LNCAP (cell line): Measurements from ENCODE around the gene TMC1.

Experiments
- TF ChIP-seq, protein P1 (sequence below): fragments of 450-650 bp; IDR thresholded peaks from 2 replicates; pipeline ENCODE4 v1.5.1; 2017; ENCODE audit warnings: mild to moderate bottlenecking

The TMC1 gene

DNA sequence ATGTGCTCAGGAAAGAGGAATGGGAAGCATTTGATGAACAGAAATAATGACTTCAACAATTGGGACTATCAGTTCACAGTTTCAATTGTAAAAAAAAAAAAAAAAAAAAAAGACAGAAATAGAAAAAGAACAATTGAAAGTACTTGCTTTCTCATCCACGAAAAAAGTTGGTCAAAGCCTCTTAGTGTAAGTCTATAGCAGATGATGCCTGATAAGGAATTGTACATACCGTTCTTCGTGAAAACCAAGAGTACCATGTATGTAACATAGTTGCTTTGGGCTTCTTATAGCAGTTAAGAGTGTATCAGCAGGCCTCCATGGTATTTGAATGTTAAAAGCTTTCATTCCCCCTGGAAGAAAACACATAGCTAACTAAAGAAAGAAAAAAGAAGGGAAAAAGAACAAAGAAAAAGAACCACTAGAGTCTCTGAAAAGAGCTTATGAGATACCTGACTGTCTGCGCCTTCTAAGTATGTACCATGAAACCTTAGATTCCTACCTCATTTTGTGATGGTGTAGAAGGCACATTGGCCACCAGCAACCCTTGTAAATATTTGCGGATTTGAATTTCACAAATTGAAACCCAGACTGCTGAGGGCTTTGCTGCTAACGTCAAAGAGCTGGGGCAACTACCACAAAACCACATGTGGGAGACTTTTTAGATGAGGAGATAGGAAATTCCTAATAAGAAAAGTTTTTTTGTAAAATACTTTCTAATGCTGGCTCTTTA is 75.2 kb downstream of the TMC1 start:
- TF ChIP-seq, protein P1, sequence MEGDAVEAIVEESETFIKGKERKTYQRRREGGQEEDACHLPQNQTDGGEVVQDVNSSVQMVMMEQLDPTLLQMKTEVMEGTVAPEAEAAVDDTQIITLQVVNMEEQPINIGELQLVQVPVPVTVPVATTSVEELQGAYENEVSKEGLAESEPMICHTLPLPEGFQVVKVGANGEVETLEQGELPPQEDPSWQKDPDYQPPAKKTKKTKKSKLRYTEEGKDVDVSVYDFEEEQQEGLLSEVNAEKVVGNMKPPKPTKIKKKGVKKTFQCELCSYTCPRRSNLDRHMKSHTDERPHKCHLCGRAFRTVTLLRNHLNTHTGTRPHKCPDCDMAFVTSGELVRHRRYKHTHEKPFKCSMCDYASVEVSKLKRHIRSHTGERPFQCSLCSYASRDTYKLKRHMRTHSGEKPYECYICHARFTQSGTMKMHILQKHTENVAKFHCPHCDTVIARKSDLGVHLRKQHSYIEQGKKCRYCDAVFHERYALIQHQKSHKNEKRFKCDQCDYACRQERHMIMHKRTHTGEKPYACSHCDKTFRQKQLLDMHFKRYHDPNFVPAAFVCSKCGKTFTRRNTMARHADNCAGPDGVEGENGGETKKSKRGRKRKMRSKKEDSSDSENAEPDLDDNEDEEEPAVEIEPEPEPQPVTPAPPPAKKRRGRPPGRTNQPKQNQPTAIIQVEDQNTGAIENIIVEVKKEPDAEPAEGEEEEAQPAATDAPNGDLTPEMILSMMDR: no peak

DNA sequence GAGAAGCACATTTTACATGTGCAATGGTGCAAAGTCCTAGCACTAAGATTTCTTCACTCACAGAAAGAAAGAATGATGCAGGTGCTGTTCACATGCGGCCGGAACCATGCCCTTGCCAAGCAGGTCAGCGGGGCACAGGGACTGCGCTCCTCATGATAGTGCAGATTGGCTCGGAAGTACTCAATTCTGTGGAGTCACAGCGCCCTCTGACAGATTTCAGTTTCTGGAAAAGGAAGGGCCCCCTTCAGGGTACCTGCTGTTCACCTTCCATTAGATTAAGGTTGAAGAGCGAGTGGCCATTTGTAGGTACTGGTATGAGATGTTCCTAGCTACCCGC is 75.7 kb downstream of the TMC1 start:
- TF ChIP-seq, protein P1: no peak

DNA sequence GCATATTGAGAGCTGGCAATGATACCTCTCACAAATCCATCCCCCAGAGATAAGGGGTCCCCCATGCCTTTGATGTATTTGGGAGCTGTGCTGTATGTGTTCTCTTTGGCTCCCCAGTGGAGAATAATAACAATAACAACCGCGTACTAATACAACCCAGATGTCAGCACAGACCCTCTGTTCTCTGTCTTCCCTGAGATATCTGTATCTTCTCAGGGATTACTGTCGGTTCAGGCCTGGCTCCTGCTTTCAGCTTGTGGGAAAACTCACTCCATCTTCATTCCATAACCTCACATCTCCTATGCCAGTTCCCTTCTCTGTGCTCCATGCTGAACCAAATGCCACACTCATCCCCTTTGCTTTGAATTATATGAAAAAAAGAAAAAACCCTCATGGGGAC is 76.2 kb downstream of the TMC1 start:
- TF ChIP-seq, protein P1: no peak

DNA sequence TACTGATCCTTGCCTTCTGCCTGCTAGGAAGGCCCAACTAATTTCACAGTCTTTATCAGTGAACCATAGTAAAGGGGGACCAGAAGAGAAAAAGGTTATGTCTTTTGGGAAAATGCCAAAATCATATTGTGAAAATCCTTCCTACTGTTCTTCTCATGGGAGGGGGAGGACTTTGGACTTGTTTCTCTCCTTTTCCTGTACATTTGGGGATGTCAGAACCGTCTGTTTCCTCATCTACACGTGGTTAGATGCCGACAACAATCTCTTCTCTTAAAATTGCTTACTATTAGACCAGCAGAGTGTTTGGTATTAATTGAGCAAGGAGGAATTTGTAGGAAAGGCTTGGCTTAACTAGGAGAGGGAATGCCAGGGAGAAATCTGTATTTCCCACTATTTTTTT is 77.2 kb downstream of the TMC1 start:
- TF ChIP-seq, protein P1: no peak

DNA sequence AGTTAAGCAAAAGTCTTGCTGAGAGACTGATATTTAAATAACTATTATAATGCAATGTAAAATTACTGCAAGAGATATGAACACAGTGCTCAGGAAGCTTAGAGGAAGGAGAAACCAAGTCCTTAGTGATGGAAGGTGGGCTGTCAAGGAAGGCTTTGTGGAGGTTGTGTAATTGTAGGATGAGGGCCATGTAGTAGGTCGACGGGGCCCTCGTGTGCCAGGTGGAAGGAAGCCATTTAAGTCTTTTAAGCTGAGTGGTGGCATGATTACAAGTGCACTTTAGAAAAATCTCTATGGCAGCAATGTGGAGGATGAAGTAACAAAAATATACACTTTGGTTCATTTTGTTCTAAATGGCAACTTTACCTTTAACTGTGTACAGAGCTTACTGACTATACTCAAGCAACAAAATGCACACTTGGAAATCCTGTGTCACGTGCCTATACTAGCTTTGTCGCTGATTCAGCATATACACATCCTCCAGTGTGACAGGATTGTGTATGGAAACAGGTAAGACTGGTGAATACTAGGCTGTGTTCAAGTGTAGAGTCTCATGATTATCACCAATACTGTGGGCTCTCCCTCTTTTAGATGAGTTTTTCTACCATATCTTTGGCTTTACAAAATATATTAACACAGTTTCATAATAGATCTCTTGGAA is 78.6 kb downstream of the TMC1 start:
- TF ChIP-seq, protein P1: no peak

DNA sequence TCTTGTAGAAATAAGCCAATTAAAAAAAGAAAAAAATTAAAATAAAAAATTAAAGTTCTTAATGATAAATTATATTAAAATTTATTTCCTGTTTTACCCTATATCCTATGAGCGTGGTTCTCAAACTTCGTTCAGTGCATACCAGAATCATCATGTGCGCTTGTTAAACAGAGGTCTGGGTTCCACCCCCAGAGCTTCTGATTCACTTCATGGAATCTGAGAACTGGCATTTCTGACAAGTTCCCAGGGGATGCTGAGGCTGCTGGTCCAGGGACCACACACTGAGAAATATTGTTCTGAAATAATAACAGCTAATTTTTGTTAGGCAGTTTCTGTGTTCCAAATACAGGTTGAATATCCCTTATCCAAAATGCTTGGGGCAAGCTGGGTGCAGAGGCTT is 79.3 kb downstream of the TMC1 start:
- TF ChIP-seq, protein P1: no peak

DNA sequence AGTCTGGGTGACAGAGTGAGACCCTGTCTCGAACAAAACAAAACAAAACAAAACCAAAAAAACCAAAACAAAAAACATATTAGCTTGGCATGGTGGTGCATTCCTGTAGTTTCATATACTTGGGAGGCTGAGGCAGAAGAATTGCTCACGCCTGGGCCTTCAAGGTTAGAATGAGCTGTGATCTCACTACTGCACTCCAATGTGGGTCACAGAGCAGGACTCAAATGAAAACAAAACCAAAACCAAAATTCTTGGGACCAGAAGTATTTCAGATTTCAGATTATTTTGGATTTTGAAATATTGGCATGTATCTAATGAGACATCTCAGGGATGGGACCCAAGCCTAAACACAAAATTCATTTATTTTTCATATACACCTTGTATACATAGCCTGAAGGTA is 80.2 kb downstream of the TMC1 start:
- TF ChIP-seq, protein P1: no peak
